SJSA1 (cell line): ENCODE measurements around the gene LCORL. TPM values are rescaled to one million over a fixed set of nuclear protein-coding genes. Genes with fewer than 3 reads are reported as not detected.

Source experiments
- DNase-seq, 2 experiments: peaks; one replicate each; pipeline ENCODE4 v3.0.0-alpha.2; 2015 to 2020; ENCODE audit warnings: low spot score in 2 of 2, low read depth in 1 of 2
- H3K27ac ChIP-seq: fragments of 250-450 bp; sonication (Bioruptor Pico); 2 replicates; pipeline ENCODE4 v1.5.1; 2020; ENCODE audit warnings: mild to moderate bottlenecking, moderate library complexity
- H3K27me3 ChIP-seq: fragments of 250-450 bp; sonication (Bioruptor Pico); replicated peaks from 2 replicates; pipeline ENCODE4 v1.5.1; 2020; ENCODE audit warnings: mild to moderate bottlenecking, moderate library complexity
- H3K36me3 ChIP-seq: fragments of 250-450 bp; sonication (Bioruptor Pico); 2 replicates; pipeline ENCODE4 v1.5.1; 2020; ENCODE audit warnings: mild to moderate bottlenecking
- H3K4me1 ChIP-seq: fragments of 250-450 bp; sonication (Bioruptor Pico); replicated peaks from 2 replicates; pipeline ENCODE4 v1.6.1; 2021; ENCODE audit warnings: mild to moderate bottlenecking
- H3K4me3 ChIP-seq: fragments of 250-450 bp; sonication (Bioruptor Pico); 2 replicates; pipeline ENCODE4 v1.5.1; 2020; ENCODE audit warnings: mild to moderate bottlenecking
- H3K9me3 ChIP-seq: fragments of 250-450 bp; sonication (Bioruptor Pico); replicated peaks from 2 replicates; pipeline ENCODE4 v1.5.1; 2020; ENCODE audit warnings: mild to moderate bottlenecking
- total RNA-seq: library from RNA; depleted of rRNA; stranded (reverse); fragments of >200 nt; shearing (Covaris generic); gene quantifications from 2 replicates; pipeline ENCODE4 v1.2.3, GENCODE V29; 2014

Gene LCORL
- total RNA-seq, 1 experiment from 2014 or later, result 94.0 TPM

DNA sequence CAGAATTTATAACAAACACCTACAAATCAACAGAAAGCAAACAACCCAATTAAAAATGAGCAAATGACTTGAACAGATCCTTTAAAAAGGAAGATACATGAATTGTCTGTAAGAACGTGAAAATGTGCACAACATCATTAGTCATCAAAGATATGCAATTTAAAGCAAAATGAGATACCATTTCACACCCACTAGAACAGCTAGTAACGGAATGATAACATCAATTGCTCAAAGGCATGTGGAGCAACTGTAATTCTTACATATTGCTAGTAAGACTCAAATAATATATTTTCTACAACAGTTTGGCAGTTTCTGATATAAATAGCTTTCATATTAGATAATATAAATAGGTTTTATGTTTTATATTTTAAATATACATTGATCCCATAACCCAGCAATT is 82.5 kb downstream of the LCORL start:
- Histone ChIP-seq H3K9me3 (no peaks in the 10 kb centered on the region), H3K27ac (no peak overlapping the region), H3K27me3 (no peaks in the 10 kb centered on the region), H3K4me3 (no peak overlapping the region), H3K4me1 (no peaks in the 10 kb centered on the region), H3K36me3 (no peaks in the 10 kb centered on the region)
- no peak for DNase-seq

GRCh38 chr4:17934286-17934685 is 87.3 kb downstream of the LCORL start:
- H3K36me3 ChIP-seq, result no peaks in the 10 kb centered on the region
- DNase-seq, result no peak
- no peaks in the 10 kb centered on the region for H3K27me3 ChIP-seq

DNA sequence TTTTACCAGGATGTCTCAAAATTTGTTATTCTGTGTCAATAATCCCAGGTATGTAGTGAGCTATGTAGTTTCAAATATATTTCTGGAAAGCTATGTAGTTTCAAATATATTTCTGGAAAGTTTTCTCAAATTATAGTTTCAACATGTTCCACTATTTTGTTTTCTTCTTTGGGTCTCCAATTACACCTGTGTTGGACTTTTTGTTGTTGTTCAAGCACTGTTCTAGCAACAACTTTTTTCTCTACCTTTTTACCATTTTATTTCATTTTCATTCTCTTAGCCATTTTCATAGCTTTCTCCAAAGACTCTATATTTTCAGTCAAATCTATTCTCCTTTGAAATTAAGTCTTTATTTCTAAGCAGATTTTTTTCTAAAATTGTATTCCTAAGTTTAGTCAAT is 88.4 kb downstream of the LCORL start:
- H3K4me3 ChIP-seq, result no peak overlapping the region
- H3K36me3 ChIP-seq, result no peaks in the 10 kb centered on the region
- no peaks in the 10 kb centered on the region for H3K27me3 ChIP-seq
- H3K4me1 ChIP-seq, result no peaks in the 10 kb centered on the region
- no peak for DNase-seq
- no peak overlapping the region for H3K27ac ChIP-seq
- H3K9me3 ChIP-seq, result no peaks in the 10 kb centered on the region

More at GRCh38 chr4:17934286-17934685, 87.3 kb downstream of the LCORL start:
- no peak overlapping the region for H3K27ac ChIP-seq
- H3K4me3 ChIP-seq, result no peak overlapping the region
- no peaks in the 10 kb centered on the region for H3K9me3 ChIP-seq
- no peaks in the 10 kb centered on the region for H3K4me1 ChIP-seq

DNA sequence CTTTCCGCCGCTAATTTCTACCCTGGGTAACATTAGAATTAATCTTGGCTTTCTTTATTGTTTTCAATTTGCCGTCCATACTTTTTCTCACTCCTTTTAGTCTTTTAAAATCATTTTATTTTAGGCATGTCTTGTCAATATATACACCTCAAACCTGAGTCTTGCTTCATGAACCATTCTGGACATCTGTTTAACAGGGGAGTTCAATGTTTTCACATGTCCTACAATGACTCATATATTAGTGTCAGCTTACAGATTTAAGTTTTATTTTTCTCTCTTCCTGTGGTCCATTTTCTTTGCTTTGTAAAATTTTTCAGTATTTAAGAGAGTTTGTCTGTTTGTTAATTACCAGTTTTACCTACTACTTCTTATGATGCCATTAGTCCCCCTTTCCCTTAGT is 89.5 kb downstream of the LCORL start:
- no peak overlapping the region for H3K4me3 ChIP-seq
- H3K27me3 ChIP-seq, result no peaks in the 10 kb centered on the region
- no peaks in the 10 kb centered on the region for H3K36me3 ChIP-seq
- H3K9me3 ChIP-seq, result no peaks in the 10 kb centered on the region
- H3K4me1 ChIP-seq, result no peaks in the 10 kb centered on the region
- no peak overlapping the region for H3K27ac ChIP-seq
- DNase-seq, result no peak

DNA sequence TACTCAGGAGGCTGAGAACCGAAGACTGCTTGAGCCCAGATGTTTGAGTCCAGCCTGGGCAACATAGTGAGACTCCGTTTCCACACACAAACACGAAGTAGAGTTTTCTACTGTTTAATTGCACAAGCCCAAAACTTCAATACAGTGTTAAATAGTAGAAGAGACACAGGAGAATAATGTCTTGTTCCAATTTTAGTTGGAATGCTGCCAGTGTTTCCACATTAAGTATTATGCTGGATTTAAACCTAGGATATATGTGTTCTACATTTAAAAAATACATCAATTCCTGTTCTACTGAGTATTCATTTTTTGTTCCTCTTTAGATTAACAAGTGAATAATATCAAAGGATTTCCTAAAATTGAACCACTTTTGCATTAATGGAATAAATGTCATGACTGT is 91.3 kb downstream of the LCORL start:
- H3K4me1 ChIP-seq, result no peaks in the 10 kb centered on the region
- DNase-seq, result no peak
- H3K36me3 ChIP-seq, result no peaks in the 10 kb centered on the region
- H3K27me3 ChIP-seq, result no peaks in the 10 kb centered on the region
- H3K4me3 ChIP-seq, result no peak overlapping the region
- H3K9me3 ChIP-seq, result no peaks in the 10 kb centered on the region
- no peak overlapping the region for H3K27ac ChIP-seq

GRCh38 chr4:17924189-17924588 is 97.4 kb downstream of the LCORL start:
- no peaks in the 10 kb centered on the region for H3K9me3 ChIP-seq
- no peak for DNase-seq
- H3K27ac ChIP-seq, result no peak overlapping the region
- no peaks in the 10 kb centered on the region for H3K27me3 ChIP-seq
- no peaks in the 10 kb centered on the region for H3K36me3 ChIP-seq
- no peak overlapping the region for H3K4me3 ChIP-seq
- no peaks in the 10 kb centered on the region for H3K4me1 ChIP-seq

DNA sequence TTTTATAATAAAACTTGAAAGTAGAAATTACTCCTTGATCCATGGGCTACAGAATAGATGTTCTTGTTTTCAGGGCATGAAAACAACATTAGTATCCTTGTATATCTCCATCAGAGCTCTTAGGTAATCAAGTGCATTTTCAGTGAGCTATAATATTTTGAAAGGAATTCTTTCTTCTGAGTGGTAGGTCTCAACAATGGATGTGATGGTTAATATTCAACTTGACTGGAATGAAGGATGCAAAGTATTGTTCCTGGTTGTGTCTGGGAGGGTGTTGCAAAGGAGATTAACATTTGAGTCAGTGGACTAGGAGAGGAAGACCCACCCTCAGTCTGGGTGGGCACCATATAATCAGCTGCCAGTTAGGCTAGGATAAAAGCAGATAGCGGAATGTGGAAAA is 100.1 kb downstream of the LCORL start:
- DNase-seq, result no peak
- Histone ChIP-seq H3K9me3 (no peaks in the 10 kb centered on the region), H3K4me3 (no peak overlapping the region), H3K27me3 (no peaks in the 10 kb centered on the region), H3K4me1 (no peaks in the 10 kb centered on the region), H3K27ac (no peak overlapping the region), H3K36me3 (no peaks in the 10 kb centered on the region)

DNA sequence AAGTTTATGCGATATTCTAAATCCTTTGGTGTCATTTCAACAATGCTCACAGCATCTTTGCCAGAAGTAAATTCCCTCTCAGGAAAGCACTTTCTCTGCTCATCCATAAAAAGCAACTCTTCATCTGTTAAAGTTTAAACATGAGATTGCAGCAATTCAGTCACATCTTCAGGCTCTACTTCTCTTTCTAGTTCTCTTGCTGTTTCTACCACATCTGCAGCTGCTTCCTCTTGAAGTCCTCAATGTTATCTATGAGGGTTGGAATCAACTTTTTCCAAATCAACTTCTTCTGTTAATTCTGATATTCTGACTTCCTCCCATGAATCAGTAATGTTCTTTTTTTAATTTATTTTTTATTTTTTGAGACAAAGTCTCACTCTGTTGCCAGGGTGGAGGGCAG is 100.9 kb downstream of the LCORL start:
- Histone ChIP-seq H3K4me3 (no peak overlapping the region), H3K36me3 (no peaks in the 10 kb centered on the region), H3K27ac (no peak overlapping the region), H3K27me3 (no peaks in the 10 kb centered on the region), H3K4me1 (no peaks in the 10 kb centered on the region), H3K9me3 (no peaks in the 10 kb centered on the region)
- DNase-seq, result no peak

- H3K27ac ChIP-seq, result no peak overlapping the region
- no peaks in the 10 kb centered on the region for H3K4me1 ChIP-seq
- no peaks in the 10 kb centered on the region for H3K9me3 ChIP-seq
- H3K27me3 ChIP-seq, result no peaks in the 10 kb centered on the region
- H3K4me3 ChIP-seq, result no peak overlapping the region
- no peak for DNase-seq
- H3K36me3 ChIP-seq, result no peaks in the 10 kb centered on the region
These were observed 106.1 kb downstream of the LCORL start for GRCh38 chr4:17915439-17915838.

DNA sequence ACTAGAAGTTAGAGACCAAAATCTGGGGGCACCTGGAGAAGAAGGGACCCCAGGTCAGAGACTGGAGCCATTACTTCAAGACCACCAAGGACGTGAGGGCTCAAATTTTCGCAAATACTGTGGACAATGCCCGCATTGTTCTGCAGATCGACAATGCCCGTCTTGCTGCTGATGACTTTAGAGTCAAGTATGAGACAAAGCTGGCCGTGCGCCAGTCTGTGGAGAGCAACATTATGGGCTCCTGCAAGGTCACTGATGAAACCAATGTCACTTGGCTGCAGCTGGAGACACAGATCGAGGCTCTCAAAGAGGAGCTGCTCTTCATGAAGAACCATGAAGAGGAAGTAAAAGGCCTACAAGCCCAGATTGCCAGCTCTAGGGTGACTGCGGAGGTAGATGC is 109.5 kb downstream of the LCORL start:
- H3K27me3 ChIP-seq, result no peaks in the 10 kb centered on the region
- H3K4me1 ChIP-seq, result no peaks in the 10 kb centered on the region
- no peaks in the 10 kb centered on the region for H3K36me3 ChIP-seq
- no peaks in the 10 kb centered on the region for H3K9me3 ChIP-seq
- no peak for DNase-seq
- H3K27ac ChIP-seq, result no peak overlapping the region
- no peak overlapping the region for H3K4me3 ChIP-seq

GRCh38 chr4:17911608-17912007 is 109.9 kb downstream of the LCORL start:
- no peak overlapping the region for H3K27ac ChIP-seq
- H3K9me3 ChIP-seq, result no peaks in the 10 kb centered on the region
- DNase-seq, result no peak
- H3K36me3 ChIP-seq, result no peaks in the 10 kb centered on the region
- H3K4me1 ChIP-seq, result no peaks in the 10 kb centered on the region
- no peaks in the 10 kb centered on the region for H3K27me3 ChIP-seq
- no peak overlapping the region for H3K4me3 ChIP-seq

DNA sequence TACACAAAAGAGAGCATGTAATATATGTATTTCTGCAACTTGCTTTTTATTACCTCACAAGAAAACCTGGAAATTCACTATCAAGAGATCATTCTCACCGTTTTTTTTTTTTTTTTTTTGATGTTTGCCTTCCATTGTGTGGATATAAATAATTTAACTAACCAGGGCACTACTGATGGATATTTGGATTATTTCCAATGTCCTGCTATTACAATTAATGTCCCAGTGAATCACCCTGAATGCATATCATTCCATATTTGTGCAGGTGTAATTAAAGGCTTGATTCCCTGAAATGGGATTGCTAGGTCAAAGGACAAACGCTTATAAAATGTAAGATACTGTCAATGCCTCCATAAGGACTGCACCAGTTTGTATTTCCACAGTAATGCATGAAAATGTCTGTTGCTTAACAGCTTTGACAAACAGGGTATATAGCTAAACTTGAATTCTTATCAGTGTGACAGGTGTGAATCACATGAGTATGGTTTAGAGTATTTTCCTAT is 123.0 kb downstream of the LCORL start:
- Histone ChIP-seq H3K27me3 (no peaks in the 10 kb centered on the region), H3K27ac (no peak overlapping the region)
- DNase-seq, result no peak

GRCh38 chr4:17895481-17895880 is 126.1 kb downstream of the LCORL start:
- H3K9me3 ChIP-seq, result no peaks in the 10 kb centered on the region
- no peak for DNase-seq
- no peaks in the 10 kb centered on the region for H3K36me3 ChIP-seq
- no peak overlapping the region for H3K27ac ChIP-seq
- no peak overlapping the region for H3K4me3 ChIP-seq
- no peaks in the 10 kb centered on the region for H3K4me1 ChIP-seq
- no peaks in the 10 kb centered on the region for H3K27me3 ChIP-seq

More for the DNA sequence above, 123.0 kb downstream of the LCORL start:
- H3K36me3 ChIP-seq, result no peaks in the 10 kb centered on the region
- no peaks in the 10 kb centered on the region for H3K4me1 ChIP-seq
- no peak overlapping the region for H3K4me3 ChIP-seq
- H3K9me3 ChIP-seq, result no peaks in the 10 kb centered on the region

DNA sequence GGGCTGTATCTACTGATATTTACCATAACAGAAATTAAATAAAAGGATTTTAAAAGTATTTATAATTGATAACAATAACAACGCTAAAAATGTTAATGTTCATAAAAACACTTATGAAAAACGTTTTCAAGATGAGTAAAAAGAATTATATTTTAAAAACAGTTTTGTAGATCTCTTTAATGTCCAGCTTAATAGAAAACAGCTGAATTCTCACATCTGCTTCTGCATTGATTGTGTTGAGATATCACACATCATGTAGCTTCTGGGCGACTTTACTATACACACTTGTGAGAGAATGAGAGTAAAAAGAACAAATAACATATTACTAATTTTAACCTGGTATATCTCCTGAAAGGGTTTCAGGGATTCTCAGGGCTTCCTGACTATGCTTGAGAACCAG is 127.1 kb downstream of the LCORL start:
- H3K27ac ChIP-seq, result no peak overlapping the region
- H3K4me3 ChIP-seq, result no peak overlapping the region
- no peaks in the 10 kb centered on the region for H3K4me1 ChIP-seq

DNA sequence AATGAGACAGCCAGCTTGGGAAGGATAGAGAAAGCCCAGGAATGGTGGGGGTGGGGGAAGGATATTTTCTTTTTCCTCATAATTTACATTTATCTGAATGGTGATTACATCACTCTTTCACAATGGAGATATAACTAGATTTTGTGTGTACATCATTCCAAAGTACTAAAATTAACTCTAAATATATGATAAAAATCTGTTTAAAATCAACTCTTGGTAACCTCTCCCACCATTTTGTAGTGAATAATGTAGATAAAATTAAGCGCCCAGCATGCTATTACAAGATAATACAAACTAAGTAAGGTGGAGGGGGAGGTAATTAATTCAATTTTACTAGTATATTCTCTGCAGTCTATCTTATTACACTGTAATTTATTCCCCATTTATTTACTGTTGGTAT is 131.9 kb downstream of the LCORL start:
- Histone ChIP-seq H3K4me1 (no peaks in the 10 kb centered on the region), H3K27ac (no peak overlapping the region), H3K27me3 (no peaks in the 10 kb centered on the region), H3K36me3 (no peaks in the 10 kb centered on the region), H3K4me3 (no peak overlapping the region), H3K9me3 (no peaks in the 10 kb centered on the region)
- no peak for DNase-seq

More for the DNA sequence above, 127.1 kb downstream of the LCORL start:
- no peaks in the 10 kb centered on the region for H3K9me3 ChIP-seq
- H3K27me3 ChIP-seq, result no peaks in the 10 kb centered on the region
- no peak for DNase-seq
- H3K36me3 ChIP-seq, result no peaks in the 10 kb centered on the region
